GM12873 (cell line): ENCODE data around the gene BANF2.

Source experiments
- CTCF ChIP-seq: IDR thresholded peaks from 2 replicates; pipeline ENCODE4 v1.5.1; 2012; ENCODE audit warnings: low read depth, mild to moderate bottlenecking, moderate library complexity, low read length, control low read depth; ENCODE audit not compliant: insufficient read depth; ENCODE audit errors: missing control alignments

The BANF2 gene

GRCh38 chr20:17731233-17731632 is 31.5 kb downstream of the BANF2 start:
- no peak for TF ChIP-seq CTCF

- no peak for TF ChIP-seq CTCF
Measured at GRCh38 chr20:17732907-17733521, 33.2 kb downstream of the BANF2 start.

GRCh38 chr20:17733767-17734304 is 34.1 kb downstream of the BANF2 start:
- TF ChIP-seq CTCF, result no peak

GRCh38 chr20:17734374-17734773 is 34.6 kb downstream of the BANF2 start:
- TF ChIP-seq CTCF, result no peak

GRCh38 chr20:17735206-17735804 is 35.5 kb downstream of the BANF2 start:
- no peak for TF ChIP-seq CTCF

GRCh38 chr20:17735959-17736621 is 36.3 kb downstream of the BANF2 start:
- no peak for TF ChIP-seq CTCF

GRCh38 chr20:17738154-17738553 is 38.4 kb downstream of the BANF2 start:
- no peak for TF ChIP-seq CTCF
